ENCODE results near the gene CDK14.

Gene CDK14

GRCh38 chr7:90597563-90598253 is 1.6 kb downstream of the CDK14 start:
- DNase-seq (ENCODE audit: low spot score), result peak; percentile 23

DNA sequence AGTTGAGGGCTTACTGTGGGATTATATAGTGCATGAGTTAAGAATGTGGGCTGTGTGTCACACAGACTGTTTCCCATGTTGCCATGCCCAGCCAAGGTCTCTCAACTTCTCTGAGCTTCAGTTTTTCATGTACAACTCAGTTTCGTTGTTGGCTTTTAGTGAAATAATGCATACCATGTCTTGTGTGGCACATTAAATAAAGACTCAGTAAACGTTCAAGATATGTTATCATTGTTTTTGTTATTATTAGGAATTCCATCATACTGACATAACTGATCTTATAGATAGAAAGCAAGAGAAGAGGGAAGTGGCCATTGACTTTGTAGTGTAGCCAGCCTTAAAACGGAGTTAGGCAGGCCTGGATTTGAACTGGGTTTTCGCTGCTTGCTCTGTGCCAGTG is 2.9 kb downstream of the CDK14 start:
- no peak for DNase-seq (ENCODE audit: low spot score)

DNA sequence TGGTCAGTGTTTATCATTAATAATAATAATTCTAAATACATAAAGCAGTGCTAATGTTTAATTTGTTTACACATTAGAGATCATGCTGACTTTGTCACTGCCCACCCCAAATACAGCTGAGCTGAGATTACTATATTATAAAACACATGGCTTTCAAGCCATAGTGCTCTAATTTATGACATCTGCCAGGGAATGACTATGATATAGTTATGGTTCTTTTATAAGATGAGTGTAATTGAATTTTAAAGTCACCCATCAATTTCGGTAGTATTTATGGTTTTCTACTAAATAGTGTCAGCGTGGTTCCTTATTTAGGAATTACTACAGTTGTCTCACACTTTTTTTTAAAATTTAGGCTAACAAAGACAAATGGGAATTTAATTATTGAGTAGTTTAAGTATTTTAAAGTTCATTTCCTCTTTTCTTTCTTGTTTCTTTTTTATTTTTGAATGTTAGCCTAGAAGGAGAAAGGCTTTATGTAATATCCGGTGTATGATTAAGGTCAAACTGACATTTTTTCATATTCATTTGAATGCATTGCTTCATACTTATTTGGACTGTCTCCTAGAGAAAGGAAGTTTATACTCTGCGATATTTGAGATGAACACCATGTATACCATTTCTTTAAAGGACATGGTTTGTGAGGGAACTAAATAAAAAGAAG is 3.9 kb downstream of the CDK14 start:
- DNase-seq (ENCODE audit: low spot score), result peak; percentile 24

- no peak for DNase-seq (ENCODE audit: low spot score)
These were observed 6.2 kb downstream of the CDK14 start for GRCh38 chr7:90602303-90602702.

DNA sequence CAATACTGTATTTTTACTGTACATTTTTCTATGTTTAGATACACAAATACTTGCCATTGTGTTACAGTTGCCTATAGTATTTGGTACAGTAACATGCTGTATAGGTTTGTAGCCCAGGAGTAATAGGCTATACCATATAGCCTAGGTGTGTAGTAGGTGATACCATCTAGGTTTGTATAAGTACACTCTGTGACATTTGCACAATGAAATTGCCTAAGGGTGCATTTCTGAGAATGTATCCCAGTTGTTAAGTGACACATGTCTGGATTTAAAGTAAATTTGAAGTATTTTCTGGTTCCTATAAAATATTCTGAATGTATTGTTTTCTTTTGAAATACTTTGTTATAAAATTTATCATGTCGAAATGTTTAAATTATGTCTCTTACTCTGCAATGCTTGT is 7.2 kb downstream of the CDK14 start:
- no peak for DNase-seq (ENCODE audit: low spot score)

GRCh38 chr7:90604383-90604782 is 8.3 kb downstream of the CDK14 start:
- DNase-seq (ENCODE audit: low spot score), result no peak

DNA sequence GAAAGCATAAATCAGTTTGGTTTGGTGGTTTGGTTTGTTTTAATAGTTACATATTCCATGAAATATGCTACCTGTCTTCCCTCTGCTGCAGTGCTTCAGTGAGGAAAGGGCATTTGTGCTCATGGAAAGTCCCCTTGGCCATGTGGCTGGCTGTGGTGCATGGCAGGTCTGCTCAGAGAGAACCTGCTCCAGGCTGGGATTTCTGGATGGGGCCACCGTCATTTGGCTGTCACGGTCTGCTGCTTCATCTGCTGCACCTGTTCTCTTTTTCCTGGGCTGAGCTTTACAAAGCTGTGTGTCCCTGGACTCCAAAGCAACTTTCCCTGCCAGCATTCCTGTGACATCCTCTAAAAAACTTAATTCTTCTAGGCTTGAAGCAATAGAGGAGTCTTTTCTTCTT is 8.9 kb downstream of the CDK14 start:
- no peak for DNase-seq (ENCODE audit: low spot score)

GRCh38 chr7:90607196-90607595 is 11.1 kb downstream of the CDK14 start:
- DNase-seq (ENCODE audit: low spot score), result peak; percentile 14

- DNase-seq (ENCODE audit: low spot score), result no peak
These were observed 14.0 kb downstream of the CDK14 start for GRCh38 chr7:90610105-90610504.

GRCh38 chr7:90611115-90611514 is 15.0 kb downstream of the CDK14 start:
- no peak for DNase-seq (ENCODE audit: low spot score)

GRCh38 chr7:90613088-90613498 is 17.0 kb downstream of the CDK14 start:
- peak; percentile 36 for DNase-seq (ENCODE audit: low spot score)

GRCh38 chr7:90617442-90617841 is 21.3 kb downstream of the CDK14 start:
- no peak for DNase-seq (ENCODE audit: low spot score)

- no peak for DNase-seq (ENCODE audit: low spot score)
These were observed 22.8 kb downstream of the CDK14 start for GRCh38 chr7:90618876-90619275.

GRCh38 chr7:90621125-90621746 is 25.1 kb downstream of the CDK14 start:
- no peak for DNase-seq (ENCODE audit: low spot score)

- no peak for DNase-seq (ENCODE audit: low spot score)
These were observed 25.6 kb downstream of the CDK14 start for GRCh38 chr7:90621747-90622140.

DNA sequence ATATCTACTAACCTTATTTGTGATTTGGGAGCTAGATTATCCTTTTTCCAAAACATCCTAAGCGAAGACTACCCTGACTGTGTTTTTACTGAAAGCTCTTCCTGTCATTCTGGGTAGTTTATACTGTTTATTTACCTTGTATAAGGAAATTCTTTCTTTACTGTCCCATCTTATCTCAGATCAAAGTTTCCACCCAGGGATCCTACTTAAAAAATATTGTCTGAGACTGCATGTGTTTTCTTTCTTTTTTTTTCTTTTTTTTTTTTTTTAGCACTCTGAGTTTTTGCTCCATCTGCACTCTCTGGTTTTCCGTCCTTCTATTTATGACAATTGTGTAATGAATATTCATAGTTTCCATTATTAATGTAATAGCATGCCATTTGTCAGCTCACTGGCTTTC is 26.5 kb downstream of the CDK14 start:
- no peak for DNase-seq (ENCODE audit: low spot score)

DNA sequence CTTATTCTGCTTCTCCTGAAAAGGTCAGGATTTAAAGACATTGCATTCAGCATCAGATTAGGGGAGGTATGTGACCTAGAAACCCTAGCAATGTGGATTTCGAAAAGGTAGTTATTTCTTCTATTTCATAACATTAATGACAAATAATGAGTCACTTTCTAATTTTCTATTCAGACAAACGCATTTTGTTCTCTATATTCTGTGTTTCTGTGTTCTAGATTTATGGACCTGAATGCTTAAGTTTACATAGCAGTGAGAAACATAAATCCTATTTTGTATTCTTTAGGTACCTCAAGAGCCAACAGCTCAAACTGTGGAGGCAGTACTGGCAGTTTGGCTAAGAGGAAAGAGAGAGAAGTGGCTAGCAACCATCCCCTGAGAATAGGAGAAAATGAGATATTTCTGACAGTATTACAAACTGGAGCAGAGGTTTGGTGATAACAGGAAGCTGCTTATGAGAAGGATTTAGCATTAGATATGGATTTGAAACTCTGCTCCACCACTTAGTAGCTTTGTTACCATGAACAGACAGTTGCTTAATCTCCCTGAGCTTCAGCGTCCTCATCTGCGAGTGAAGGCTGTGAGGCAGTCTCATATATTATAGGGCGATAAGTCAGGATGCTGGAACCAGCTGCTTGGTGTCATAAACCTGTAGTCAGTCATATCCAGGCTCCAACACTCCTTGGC is 28.2 kb downstream of the CDK14 start:
- peak; percentile 35 for DNase-seq (ENCODE audit: low spot score)

GRCh38 chr7:90625051-90625450 is 28.9 kb downstream of the CDK14 start:
- no peak for DNase-seq (ENCODE audit: low spot score)

- DNase-seq (ENCODE audit: low spot score), result peak; percentile 29
These were observed 29.4 kb downstream of the CDK14 start for GRCh38 chr7:90625562-90625961.

DNA sequence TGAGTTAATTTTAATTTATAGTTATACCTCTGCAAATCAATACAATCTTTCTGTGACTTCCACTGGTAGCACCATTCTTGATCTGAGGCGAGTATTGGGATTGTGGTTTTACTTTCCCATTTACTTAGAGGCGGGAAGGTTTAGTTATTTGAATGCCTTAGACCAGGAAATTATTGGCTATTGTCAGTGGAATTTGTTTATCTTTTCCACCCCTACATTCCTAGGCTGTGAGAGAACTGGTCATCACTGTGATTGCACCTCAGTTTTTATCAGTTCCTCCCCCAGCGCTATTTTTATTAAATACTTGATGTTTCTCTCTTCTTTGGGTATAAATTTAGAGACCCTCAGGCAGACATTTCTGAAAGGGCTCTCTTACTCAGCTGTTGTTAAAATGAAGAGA is 29.9 kb downstream of the CDK14 start:
- peak; percentile 57 for DNase-seq (ENCODE audit: low spot score)

DNA sequence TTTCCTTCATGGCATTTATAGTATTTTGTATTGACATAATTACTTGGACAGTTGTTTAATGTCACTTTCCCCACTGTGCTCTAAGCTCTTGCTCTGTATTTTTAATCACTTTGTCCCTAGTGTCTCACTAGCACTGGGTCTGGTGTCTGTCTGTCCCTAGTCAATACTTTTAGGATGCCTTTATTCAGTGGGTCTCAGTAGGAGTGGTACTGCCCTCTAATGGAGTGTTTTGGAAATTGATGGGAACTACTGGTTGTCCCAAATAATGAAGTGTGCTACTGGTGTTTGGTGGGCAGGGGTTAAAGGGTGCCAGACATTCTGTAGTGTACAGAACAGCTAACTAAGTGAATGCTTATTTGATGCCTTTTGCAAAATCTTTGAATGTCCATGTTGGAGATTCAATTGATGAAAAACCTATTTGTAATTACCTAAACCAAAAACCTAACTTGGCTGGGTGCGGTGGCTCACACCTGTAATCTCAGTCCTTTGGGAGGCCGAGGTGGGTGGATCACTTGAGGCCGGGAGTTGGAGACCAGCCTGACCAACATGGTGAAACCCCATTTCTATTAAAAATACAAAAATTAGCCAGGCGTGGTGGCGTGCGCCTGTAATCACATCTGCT is 33.3 kb downstream of the CDK14 start:
- peak; percentile 78 for DNase-seq (ENCODE audit: low spot score)

DNA sequence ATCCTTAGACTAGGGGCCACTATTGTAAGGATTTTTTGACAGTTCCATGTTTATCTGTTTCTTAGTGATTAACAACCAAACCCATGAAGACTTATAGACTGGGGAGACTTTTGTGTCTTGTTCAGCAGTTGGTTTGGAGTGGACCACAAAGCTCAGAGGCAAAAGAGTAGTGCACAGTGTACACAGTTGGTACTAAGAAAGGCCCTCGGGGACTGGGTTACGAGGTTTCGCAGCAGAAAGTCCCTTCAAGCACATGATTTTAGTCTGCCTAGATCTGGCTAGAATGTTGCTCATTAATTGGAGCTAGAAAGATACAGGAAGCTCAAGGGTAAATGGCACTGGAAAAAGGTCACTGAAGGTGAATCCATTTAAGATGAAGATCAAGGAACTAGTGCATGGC is 35.4 kb downstream of the CDK14 start:
- no peak for DNase-seq (ENCODE audit: low spot score)

Data from GM03348 (cell line).